WERI-Rb-1 (cell line): ENCODE results near the gene COL20A1.

ENCODE experiments used
- DNase-seq: peaks from one replicate; pipeline ENCODE4 v3.0.0-alpha.2; 2020
- H3K27ac ChIP-seq: fragments of 250-450 bp; sonication (Bioruptor Pico); 2 replicates; pipeline ENCODE4 v1.5.1; 2020; ENCODE audit warnings: mild to moderate bottlenecking, moderate library complexity
- H3K27me3 ChIP-seq: fragments of 250-450 bp; sonication (Bioruptor Pico); 2 replicates; pipeline ENCODE4 v1.5.1; 2021; ENCODE audit warnings: mild to moderate bottlenecking, low read depth, moderate library complexity; ENCODE audit not compliant: insufficient read depth, severe bottlenecking
- H3K36me3 ChIP-seq: fragments of 250-450 bp; sonication (Bioruptor Pico); 2 replicates; pipeline ENCODE4 v1.5.1; 2020; ENCODE audit warnings: mild to moderate bottlenecking, moderate library complexity
- H3K4me3 ChIP-seq: 2 replicates; pipeline ENCODE4 v1.5.1; 2011; ENCODE audit warnings: low read depth, mild to moderate bottlenecking, control low read depth, low read length
- H3K9me3 ChIP-seq: fragments of 250-450 bp; sonication (Bioruptor Pico); 2 replicates; pipeline ENCODE4 v1.5.1; 2021; ENCODE audit warnings: mild to moderate bottlenecking, moderate library complexity; ENCODE audit not compliant: severe bottlenecking
- TF ChIP-seq, protein P1 (sequence below): IDR thresholded peaks from 2 replicates; pipeline ENCODE4 v1.5.1; 2011; ENCODE audit warnings: low read depth, mild to moderate bottlenecking, control low read depth, inconsistent platforms, low read length

COL20A1 gene

DNA sequence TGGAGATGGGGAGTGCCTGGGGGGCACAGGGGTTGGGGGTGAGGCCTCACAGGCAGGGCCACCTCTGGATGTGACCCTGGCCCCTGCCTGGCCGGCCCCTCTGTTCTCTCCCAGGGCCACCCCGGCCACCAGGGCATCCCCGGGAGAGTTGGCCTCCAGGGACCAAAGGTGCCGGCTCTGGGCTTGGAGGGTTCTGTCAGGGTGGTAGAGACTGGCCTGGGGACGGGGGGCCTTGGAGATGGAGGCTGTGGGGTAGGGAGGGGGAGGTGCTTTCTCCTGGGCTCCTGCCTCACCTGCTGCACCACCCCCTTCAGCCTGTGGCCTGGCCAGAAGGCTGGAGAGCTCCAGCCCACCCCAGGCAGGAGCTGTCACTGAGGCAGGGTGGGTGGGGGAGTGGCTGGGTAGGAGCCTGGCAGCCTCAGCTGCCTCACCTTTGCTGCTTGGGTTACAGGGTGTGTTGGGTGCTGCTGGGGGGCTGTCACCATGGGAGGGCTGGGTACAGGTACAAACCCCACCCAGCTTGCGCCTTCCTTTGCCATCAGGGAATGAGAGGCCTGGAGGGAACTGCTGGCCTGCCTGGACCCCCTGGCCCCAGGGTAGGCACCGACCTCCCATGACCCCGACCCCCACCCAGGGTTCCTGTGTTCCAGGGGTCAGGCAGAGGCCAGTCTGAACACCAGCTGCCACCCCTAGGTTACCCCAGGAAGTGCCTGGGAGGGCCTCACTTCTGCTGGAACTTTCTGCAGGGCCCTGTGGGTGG is 32.7 kb downstream of the COL20A1 start:
- Histone ChIP-seq H3K9me3 (no peaks in the 10 kb centered on the region), H3K4me3 (no peak overlapping the region), H3K36me3 (no peaks in the 10 kb centered on the region), H3K27ac (no peak overlapping the region), H3K27me3 (no peaks in the 10 kb centered on the region)
- no peak for DNase-seq
- TF ChIP-seq, protein P1, sequence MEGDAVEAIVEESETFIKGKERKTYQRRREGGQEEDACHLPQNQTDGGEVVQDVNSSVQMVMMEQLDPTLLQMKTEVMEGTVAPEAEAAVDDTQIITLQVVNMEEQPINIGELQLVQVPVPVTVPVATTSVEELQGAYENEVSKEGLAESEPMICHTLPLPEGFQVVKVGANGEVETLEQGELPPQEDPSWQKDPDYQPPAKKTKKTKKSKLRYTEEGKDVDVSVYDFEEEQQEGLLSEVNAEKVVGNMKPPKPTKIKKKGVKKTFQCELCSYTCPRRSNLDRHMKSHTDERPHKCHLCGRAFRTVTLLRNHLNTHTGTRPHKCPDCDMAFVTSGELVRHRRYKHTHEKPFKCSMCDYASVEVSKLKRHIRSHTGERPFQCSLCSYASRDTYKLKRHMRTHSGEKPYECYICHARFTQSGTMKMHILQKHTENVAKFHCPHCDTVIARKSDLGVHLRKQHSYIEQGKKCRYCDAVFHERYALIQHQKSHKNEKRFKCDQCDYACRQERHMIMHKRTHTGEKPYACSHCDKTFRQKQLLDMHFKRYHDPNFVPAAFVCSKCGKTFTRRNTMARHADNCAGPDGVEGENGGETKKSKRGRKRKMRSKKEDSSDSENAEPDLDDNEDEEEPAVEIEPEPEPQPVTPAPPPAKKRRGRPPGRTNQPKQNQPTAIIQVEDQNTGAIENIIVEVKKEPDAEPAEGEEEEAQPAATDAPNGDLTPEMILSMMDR, result no peak

- H3K27me3 ChIP-seq, result no peaks in the 10 kb centered on the region
- no peak overlapping the region for H3K27ac ChIP-seq
- H3K4me3 ChIP-seq, result no peak overlapping the region
- no peaks in the 10 kb centered on the region for H3K36me3 ChIP-seq
- TF ChIP-seq, protein P1, result no peak
- H3K9me3 ChIP-seq, result no peaks in the 10 kb centered on the region
- DNase-seq, result no peak
Measured at GRCh38 chr20:63326314-63327230, 33.6 kb downstream of the COL20A1 start.

DNA sequence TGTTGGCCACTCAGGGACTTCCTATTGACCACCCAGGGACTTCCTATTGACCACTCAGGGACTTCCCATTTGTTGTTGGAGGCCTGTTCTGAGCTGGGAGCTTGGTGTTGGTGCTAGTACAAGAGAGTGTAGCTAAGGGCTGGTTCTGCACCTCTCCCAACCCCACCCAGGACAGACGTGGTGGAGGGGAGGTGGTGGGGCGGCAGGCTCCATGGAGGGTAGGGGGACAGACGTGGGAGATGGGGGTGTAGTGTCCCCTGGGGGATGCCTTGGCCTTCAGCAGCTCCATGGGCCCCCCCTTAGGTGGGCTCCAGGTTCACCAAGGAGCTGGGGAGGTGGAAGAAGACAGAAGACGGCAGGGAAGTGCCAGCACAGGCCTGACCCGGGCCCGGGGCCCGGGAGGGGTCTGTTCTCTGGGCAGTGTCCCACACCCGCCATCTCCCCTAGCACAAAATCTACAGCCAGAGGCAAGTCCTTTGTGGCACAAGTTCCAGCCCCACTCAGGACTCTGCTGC is 34.3 kb downstream of the COL20A1 start:
- no peak overlapping the region for H3K4me3 ChIP-seq
- TF ChIP-seq, protein P1, result no peak
- H3K36me3 ChIP-seq, result no peaks in the 10 kb centered on the region
- no peak for DNase-seq
- no peaks in the 10 kb centered on the region for H3K27me3 ChIP-seq
- H3K9me3 ChIP-seq, result peaks cover 3% of the 10 kb centered on the region
- no peak overlapping the region for H3K27ac ChIP-seq

- H3K4me3 ChIP-seq, result no peak overlapping the region
- H3K9me3 ChIP-seq, result peaks cover 3% of the 10 kb centered on the region
- no peaks in the 10 kb centered on the region for H3K36me3 ChIP-seq
- no peak overlapping the region for H3K27ac ChIP-seq
- DNase-seq, result no peak
- H3K27me3 ChIP-seq, result no peaks in the 10 kb centered on the region
- TF ChIP-seq, protein P1, result no peak
Measured at GRCh38 chr20:63328026-63328700, 35.2 kb downstream of the COL20A1 start.

DNA sequence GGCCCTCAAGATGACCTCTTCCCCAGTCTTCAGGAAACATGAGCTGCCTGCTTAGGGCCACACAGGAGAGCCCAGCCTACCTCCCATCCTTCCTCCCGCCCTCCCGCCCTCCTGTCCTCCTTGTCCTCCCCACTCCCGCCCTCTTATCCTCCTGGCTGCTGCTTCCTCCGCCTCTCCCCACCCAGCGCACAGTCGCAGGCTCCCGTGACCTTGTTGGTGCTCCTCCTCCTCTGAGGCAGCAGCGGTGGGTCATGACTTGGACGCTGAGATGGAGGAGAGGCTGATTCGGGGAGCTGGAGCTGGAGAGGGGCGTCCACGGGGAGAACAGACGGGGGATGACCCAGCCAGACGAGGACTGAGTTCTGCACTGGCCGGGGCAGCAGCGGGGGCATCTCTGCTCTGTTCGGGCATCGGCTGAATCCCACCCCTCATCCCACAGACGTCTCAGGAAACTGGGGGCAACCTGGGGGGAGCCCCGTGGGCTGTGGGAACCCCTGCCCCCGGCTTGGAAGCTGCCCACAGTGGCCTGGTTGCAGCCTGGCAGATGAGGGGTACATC is 35.8 kb downstream of the COL20A1 start:
- H3K4me3 ChIP-seq, result no peak overlapping the region
- TF ChIP-seq, protein P1, result no peak
- peaks cover 3% of the 10 kb centered on the region for H3K9me3 ChIP-seq
- DNase-seq, result no peak
- no peaks in the 10 kb centered on the region for H3K27me3 ChIP-seq
- H3K27ac ChIP-seq, result no peak overlapping the region
- no peaks in the 10 kb centered on the region for H3K36me3 ChIP-seq
